NCI-H2029 (cell line): ENCODE measurements around the gene RALB.
"Not testable (repeated sequence)": the region's sequence is repeated elsewhere in the genome, so short reads cannot be mapped to it uniquely, and the experiment has no call there.

Source experiments
- DNase-seq: peaks from one replicate; lab custom pipeline; 2025; lab: John Stamatoyannopoulos, UW

The RALB gene

GRCh38 chr2:120243875-120244553 lies 8.6 kb upstream of the RALB start:
- DNase-seq: no peak

GRCh38 chr2:120244656-120245519 lies 7.8 kb upstream of the RALB start:
- DNase-seq: no peak

DNA sequence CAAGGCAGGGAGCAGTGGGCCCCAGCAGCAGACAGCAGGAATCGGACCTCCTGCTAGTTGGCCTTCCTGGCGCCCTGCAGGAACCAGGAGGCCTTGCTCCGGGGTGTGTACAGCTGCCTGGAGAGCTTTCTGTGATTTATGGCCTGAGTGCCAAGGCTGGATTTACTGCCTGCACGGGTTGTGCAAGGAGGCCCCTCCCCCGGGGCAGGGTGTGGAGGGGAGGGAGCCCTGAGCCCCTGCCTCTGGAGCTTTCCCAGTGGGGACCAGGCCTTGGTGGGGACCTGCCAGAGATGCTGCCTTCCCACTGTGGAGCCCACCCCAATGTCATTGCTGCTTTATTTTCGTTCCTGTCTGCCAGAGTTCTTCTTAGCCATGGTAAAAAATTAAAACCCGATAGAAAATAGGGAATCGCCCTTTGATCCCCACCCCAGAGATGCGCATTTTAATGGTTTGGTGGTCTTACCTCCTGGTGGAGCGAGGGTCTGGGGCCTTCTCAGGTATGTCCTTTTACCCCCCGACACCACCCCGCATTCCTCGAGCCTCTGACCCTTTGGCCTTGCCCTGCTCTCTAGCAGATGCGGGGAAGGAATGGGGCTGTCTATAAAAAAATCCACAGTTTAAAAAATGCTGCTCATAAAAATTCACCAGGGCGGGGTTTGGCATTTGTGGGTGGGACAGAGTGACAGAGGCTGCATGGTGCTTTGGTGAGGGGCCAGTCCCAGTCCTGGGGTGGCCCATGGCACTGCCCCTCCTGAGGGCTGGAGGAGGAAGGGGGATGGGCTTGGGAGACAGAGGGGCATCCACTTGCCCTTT lies 6.9 kb upstream of the RALB start:
- DNase-seq: no peak

- peak; percentile 33 for DNase-seq
Observed at GRCh38 chr2:120246546-120247300, 5.9 kb upstream of the RALB start.

DNA sequence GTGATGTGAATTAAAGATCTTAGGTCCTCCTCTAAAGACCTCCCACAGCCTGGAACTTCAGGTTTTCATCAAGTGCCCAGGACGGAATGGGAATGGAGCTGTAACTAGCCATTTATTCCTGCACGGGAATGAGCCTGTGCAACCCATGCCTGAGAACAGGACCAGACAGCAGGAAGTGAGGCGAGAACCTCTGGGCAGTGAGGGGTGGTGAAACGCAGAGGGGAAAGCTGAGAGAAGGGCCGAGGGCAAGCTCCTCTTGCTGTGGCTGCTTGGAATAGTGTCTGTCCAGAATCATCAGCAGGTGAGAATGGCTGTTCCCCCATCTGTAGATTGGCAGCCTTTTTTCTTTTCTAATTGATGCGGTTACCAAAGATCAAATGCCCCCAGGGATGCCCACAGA lies 4.8 kb upstream of the RALB start:
- no peak for DNase-seq

GRCh38 chr2:120250640-120251039 lies 2.0 kb upstream of the RALB start:
- no peak for DNase-seq

DNA sequence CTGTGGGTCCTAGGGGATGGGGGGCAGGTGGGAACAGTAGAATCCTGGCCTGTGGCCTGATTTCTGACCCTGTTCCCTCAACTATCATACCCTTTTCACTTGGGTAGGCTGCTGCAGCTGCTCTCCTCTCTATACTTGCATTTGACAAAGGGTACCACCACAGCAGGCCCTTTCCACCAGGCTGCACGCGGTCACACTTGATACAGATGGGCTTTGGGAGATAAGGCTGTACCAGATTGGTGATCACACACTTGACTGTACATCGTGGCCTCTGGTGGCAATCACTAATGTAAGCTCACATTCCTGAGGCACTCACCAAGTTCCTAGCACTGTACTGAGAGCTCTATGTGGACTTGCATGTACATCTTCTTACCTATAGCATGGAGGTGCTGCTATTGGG lies 1.6 kb upstream of the RALB start:
- DNase-seq: no peak

DNA sequence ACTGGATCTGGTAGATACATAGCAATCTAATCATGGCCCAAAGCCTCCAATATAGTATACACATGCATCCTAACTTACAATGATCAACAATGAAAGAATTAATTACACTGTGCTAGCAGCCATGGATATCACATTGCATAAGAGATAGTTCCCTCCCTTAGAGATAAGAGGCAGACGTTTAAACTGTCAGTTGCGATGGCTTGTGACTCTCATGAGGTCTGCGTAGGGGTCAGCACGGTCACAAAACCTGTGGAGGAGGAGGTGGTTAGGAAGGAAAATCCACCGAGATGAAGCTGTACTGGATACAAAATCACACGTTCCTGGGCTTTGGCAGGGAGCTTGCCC lies 800 bp upstream of the RALB start:
- no peak for DNase-seq

- DNase-seq: no peak
Observed at GRCh38 chr2:120253021-120253882, 600 bp downstream of the RALB start.

DNA sequence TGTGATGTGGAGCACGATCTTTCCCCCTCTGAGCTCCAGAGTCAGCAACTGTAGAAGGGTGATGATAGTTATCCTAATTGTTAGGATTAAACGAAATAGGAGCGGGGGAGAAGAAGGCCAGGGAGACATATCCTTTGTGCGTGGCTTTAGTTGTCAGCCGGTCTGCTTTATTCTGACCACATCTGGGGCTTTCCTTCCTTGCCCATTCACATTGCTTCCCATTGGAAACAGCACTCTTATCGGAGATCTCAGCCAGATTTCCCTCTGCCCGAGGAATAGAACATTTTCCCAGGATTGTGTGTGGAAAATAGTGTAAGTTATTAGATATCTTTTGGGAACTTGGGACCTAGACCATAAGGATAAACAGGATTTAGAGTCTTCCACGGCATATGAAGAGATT lies 1.5 kb downstream of the RALB start:
- DNase-seq: no peak

DNA sequence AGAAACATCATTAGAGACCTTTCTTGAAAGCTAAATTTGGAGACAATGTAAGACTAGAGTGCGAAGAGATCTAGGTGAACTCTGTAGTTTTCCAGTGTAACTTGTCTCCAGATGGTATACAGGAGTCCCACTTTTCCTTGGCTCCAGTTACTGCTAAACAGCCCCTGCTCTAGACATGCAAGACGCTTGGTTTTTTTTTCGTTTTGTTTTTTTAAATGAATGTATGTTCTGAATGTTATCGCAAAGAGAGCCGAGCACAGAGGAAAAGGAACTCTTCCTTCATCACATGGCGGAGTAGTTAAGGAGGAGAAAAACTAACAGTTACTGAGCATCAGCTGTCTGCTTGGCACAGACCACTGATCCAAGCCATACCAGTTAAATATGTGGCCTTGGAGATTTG lies 2.4 kb downstream of the RALB start:
- no peak for DNase-seq

- no peak for DNase-seq
Observed at GRCh38 chr2:120255986-120256650, 3.5 kb downstream of the RALB start.

DNA sequence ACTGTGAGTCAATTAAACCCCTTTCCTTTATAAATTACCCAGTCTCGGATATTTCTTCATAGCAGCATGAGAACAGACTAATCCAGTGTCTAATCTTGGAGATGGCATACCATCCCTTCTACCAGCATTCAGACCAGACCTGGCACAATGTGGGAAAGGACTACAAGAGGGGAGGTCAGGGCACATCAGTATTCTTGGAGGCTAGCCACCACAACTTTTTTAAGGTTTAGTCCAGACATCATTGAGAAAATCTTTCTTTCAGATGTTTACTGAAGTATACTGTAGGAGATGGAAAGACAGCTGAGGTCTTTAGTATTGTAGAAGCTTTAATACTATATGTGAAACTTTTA lies 4.0 kb downstream of the RALB start:
- no peak for DNase-seq

DNA sequence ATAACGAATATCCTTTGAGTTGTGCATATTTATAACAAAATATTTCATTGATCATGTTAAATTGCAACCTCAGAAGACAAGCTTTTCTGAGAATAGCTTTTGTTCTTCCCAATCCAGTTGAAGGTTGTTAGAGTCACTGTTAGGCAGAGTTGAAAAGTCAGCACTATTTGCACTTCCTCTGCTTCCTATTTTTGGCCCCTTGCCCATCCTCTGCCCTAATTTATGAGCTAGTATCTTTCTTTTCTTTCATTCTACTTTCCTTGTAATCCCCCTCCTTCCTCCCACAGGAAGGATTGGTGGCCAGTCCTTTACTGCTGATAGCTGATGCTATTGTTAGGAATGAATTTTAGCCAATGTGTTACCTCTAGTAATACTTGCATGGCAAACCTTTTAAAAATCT lies 4.9 kb downstream of the RALB start:
- DNase-seq: no peak

- no peak for DNase-seq
Observed at GRCh38 chr2:120258196-120258595, 5.5 kb downstream of the RALB start.

GRCh38 chr2:120259939-120260338 lies 7.3 kb downstream of the RALB start:
- DNase-seq: not testable (repeated sequence)

DNA sequence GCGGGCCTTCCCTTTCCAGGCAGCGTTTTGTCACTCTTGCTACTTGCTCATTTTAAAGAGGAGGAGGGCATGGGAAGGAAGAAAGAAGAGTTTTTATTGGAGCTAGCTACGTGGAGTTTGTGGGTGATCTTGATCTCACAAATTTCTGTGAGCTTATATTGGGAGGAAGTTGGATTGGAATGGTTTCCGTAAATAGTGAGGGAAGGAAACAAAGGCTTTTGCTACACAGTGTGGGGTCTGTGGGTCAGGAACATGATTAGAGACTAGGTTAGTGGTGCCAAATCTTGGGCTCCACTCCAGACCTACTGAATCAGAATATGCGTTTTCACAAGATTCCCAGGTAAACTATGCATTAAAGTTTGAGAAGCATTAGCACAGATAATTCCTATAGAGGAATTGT lies 8.1 kb downstream of the RALB start:
- no peak for DNase-seq

- DNase-seq: no peak
Observed at GRCh38 chr2:120261387-120262006, 8.8 kb downstream of the RALB start.

DNA sequence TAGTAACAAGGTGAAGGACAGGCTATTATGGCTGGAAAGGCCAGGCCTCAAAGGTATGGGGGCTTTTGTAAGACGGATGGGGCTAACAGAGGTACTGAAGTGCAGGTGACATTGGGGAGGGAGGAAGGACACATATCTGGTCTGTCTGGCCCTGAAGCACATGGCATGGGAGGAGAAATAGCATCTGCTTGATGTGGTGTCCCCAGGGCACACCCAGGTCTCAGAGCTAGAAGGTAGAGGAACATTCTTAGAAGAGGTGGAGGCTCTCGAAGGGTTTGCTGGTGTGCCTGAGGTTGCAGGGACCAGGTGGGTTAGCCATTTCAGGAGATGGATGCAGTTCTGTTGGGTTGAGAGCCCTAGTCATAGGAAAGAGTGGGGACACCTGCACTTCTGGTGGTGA lies 9.5 kb downstream of the RALB start:
- DNase-seq: no peak

GRCh38 chr2:120262761-120263428 lies 10.2 kb downstream of the RALB start:
- DNase-seq: no peak
